Kasumi-1 (cell line): ENCODE results near the gene BRD7.

Source experiments
- DNase-seq, 2 experiments: peaks; one replicate each; lab custom pipeline; 2025; lab: John Stamatoyannopoulos, UW

Gene BRD7

DNA sequence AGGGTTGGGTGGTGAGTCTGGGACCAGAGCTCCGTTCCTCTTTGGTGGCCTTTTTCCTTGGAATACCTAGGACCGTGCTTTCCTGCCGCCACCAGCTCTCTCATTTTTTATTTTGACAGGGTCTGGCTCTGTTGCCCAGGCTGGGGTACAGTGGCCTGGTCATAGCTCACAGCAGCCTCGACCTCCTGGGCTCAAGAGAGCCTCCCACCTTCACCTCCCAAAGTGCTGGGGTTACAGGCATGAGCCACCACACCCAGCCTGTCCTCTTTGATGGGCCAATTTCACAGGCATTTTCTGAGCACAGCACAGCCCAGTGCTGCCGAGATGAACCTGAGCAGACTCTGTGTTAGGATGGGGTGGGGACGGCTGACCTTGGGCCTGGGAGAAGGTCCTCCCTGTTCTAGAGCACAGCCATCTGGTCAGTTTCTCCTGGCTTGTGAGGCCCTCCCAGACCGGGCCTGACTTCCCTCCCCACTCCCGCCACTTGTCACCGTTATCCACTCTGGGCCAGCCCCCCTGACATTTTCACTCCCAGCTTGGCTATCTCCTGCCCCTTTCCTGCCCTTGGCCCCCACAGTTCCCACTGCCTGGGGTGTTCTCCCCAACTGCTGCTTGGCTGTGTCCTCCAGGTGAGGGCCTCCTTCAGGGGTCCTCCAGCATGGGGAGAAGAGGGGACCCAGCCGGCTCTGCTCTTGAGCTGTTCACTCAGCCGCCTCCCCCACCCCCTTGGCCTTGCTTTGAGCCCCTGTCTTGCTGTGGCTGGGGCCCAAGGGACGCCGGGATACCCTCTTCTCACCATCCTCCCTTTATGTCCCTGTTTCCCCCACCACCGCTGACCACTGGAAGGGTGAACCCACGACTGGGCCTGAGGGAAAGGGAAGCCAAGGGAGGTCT lies 97.4 kb downstream of the BRD7 start:
- no peak for DNase-seq

DNA sequence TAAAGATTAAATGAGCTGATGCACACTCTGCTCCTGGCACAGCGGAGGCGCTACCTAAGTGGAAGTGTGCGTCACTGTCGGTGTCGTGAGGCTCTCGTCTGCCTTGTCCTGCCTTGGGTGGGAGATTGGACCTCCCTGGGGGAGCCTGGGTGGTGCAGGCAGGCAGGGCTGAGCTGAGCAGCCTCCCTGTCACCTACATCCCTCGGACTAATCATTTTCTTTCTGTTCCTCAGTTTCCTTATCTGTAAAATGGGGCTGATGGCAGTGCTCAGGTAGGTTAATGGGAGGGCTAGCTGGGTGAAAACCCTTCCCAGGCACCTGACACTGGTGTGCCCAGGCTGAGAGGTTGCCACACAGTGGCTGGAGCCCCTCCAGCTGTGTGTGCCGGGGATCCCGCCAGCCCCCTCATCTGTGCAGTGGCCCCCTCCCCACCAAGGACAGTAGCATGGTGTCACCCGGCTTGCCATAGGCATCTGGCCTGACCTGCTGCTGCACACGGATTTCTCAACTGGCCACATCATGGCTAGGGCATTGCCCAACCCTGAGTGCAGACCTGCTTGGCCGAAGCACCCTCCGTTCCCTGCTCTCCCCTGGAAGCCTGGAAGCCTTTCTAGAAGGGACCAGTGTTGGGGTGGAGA lies 98.2 kb downstream of the BRD7 start:
- no peak for DNase-seq

DNA sequence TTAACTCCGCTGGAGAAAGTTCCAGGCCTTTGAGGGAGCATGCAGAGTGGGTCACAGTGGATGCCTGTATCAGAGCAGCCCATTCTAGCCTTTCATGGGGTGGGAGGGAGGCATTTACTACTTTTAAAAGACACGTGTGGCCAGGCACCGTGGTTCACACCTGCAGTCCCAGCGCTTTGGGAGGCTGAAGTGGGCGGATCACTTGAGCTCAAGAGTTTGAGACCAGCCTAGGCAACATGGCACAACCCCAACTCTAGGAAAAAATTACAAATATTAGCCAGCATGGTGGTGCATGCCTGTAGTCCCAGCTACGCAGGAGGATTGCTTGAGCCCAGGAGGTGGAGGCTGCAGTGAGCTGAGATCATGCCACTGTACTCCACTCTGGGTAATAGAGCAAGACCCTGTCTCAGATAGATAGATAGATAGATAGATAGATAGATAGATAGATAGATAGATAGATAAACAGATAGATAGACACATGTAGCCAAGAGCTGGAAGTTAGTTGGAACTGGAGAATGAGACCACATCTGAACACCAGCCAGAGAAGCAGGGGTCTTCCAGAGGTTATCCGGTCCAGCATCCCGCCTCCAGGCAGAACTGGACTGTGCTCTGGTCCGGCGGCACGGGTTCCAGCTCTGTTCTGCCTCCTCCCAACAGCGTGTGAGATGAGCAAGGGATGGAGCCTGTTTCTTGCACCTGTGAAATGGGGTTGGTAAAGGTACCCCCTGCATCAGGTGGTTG lies 98.8 kb downstream of the BRD7 start:
- no peak for DNase-seq

DNA sequence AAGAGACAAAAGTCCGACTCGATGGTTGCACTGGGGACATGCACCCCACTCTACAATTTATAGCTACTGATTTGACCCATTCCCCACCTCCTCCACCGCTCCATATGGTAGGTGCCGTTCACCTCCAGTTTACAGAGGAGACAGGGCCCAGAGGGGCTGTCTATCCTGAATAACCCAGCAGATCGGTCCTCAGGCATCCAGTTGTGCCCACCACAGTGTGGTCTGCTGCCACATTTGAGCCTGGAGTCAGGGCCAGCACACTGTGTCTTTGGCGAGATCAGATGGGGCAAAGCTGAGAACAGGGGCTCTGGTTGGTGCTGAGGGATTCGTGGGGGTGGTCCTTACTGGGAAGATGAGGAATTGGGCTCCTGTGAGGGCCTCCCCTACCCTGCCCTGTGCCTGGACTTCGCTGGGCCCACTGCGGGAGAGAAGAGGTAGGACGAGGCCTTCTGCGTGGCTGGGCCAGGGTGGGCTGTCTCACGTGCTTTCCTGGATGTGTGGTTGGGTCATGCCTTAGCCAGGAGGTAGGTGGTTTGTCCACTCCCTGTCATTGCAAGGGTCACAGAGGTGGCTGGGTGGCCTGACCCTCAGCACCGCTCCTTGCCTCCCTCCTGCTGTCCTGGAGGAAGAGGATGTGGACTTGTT lies 99.6 kb downstream of the BRD7 start:
- no peak for DNase-seq

DNA sequence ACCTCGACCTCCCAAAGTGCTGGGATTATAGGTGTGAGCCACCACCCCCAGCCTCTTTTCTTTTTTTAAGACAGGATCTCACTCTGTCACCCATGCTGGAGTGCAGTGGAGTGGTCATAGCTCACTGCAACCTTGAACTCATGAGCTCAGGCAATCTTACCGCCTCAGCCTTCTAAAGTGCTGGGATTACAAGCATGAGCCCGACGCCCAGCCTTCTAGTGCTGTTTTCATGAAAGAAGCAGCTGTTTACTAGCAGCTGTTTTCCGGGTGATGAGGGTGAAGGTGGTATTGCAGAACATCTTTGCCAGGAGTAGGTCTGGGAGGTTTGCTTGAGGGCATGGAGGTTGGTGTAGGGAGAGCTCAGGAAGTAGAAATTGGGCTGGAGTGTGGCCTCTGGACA lies 100.4 kb downstream of the BRD7 start:
- no peak for DNase-seq

DNA sequence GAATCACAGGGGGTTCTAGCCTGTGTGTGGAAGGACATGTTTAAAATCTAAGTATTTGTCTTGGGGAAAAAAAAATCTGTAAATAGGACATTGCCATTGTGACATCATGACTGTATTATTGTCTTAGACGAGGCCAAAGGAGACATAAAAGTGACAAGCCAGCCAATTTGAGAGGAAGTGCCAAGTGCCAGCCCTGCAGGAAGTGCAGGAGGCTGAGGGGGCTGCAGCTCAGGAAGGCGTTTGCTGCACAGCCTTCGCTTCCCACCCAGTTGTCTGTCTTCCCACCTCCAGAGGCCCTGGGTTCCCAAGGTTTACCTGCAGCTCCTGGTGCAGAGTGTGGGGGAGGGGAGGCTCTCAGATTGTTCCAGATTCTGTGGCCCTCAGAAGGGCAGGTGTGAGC lies 101.1 kb downstream of the BRD7 start:
- DNase-seq = peak; percentile 48 to 56

DNA sequence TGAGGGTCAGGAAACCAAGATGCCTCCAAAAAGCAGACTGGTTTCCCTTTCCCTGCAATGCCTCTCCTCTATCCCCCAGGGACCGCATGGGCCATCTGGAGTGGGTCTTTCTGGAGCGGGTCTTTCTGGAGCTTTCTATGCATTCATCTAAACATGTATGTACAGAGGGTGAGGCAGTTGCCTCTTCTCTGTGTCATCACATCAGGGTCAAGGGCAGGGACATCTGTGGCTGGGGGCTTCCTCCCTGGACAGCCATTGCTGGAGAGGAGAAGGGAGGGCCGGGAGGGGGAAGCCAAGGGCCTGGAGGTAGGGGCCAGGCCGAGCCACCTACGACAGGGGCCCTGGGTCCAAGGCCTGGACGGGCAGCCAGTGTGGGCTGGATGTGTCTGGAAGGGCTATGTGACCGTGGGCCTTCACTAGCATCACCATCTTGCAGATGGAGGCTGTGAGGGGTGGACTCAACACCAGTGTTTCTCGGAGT lies 101.6 kb downstream of the BRD7 start:
- no peak for DNase-seq

DNA sequence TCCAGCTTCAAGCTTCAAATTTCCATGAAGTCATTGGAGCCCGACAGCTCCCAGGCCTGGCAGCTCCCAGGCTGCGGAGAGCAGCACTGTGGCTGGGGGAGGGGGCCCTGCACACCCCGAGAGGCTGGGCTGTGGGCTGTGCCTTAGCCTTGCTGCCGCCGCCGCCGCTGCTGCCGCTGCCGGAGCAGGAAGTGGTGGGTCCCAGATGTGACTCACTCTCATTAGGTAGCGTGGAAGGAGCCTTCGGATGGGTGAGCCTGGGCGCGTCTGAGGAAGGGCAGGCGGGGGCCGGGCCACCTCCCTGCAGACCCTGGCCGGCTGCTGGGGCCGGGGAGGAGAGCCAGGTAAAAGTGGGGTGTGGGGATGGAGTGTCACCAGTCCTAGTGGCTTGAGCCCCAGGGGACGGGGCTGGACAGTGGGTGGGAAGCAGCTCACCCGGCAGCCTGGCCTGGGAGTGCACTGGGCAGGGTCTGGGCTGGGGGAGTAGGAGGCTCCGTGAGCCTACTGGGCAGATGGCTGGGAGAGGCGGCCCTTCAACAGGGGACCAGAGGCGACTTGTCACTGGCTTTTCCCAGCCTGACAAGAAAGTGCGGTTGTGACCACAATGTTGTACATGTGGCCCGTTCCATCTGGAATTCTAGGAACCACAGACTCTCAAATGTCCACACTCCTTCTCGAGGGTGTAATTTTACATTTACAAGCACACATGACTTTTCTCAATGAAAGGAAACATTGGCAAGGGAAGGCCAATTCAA lies 102.3 kb downstream of the BRD7 start, which contains the start of gene ADCY7:
ADCY7 (plus strand) TSS at position 215 of the 755 bp plus-strand sequence. CDS start 21,629 bp downstream, outside the sequence.
- DNase-seq = peak; percentile 70 to 76
